GM20431 (cell line): ENCODE measurements around the gene UGT2B11.
"Not testable (repeated sequence)": the region's sequence is repeated elsewhere in the genome, so short reads cannot be mapped to it uniquely, and the experiment has no call there.

Experiments
- in situ Hi-C: fragments of 300-500 bp; cut with MseI, MboI; formaldehyde crosslinking; loops from one replicate; pipeline ENCODE4 v1.15.0; 2020; ENCODE audit warnings: low sequenced_read_pairs; ENCODE audit not compliant: unreplicated experiment

UGT2B11 gene

DNA sequence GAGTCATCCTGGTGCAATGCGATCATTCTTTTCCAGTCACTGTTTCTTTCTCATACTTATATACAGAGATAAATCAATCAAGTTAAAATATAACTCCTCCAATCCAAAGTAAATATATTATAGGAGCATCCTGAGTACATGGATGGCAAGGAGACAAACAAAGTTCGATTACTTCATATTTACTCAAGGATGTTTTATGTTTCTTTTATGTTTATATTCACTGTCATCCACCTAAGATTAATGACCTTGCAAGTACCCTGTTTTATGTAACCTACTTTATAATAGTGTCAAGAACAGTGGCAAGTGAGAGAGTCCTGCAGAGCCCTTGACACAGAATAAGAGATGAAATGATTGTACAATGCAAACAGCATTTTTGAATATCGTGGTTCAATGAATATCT lies at the start of gene UGT2B11:
Gene UGT2B11, minus strand, starts transcription at position 33 of the 400 bp plus-strand sequence. Its CDS starts 26 bp downstream, at position 7.
- in situ Hi-C loops = no loop called here

DNA sequence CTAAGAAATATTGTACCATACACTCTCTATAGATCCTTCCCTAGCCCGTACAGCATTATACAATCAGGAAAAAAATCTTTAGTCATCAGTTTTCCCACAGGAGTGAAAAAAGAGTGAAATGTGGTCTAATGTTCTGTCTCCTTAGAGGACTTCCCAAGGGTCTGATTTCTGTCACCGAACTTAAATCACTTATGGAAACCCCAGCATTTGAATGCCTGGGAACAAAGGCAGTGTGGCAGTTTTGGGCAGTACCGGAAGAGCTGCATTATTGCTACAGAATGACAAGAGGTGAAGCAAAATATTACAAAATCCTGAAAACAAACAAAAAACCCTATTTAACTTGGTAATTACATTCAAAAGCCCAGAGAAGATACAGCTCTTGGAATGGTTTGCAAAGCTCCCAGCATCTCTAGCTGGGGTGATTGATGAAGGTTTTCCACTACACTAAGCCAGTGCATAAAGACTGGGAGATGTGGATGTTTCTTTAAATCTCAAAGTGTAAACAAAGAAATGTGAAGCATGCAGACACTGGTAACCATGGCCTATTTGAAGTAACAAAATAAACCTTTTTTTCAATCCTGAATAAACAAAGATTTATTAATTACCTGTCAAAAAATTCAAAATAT lies 38.7 kb upstream of the UGT2B11 start:
- in situ Hi-C loops = not testable (repeated sequence)

DNA sequence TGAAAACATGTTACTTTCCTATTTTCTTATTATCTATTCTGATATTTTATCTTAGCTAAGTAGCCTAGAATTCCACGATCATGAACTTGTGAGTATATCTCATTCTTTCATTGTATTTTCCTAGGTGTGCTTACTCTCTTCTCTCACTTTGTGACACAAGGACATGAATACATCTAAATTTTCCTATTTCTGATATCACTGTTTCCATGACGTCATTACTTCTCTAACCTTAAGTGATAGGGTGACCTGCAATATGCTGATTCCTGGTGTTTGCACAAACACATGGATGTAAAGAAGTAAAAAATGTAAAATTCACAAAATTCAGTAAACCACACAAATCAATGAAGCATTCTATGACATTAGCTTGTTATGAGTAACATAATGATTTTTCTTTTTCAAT lies 36.3 kb upstream of the UGT2B11 start:
- in situ Hi-C loops = not testable (repeated sequence)

DNA sequence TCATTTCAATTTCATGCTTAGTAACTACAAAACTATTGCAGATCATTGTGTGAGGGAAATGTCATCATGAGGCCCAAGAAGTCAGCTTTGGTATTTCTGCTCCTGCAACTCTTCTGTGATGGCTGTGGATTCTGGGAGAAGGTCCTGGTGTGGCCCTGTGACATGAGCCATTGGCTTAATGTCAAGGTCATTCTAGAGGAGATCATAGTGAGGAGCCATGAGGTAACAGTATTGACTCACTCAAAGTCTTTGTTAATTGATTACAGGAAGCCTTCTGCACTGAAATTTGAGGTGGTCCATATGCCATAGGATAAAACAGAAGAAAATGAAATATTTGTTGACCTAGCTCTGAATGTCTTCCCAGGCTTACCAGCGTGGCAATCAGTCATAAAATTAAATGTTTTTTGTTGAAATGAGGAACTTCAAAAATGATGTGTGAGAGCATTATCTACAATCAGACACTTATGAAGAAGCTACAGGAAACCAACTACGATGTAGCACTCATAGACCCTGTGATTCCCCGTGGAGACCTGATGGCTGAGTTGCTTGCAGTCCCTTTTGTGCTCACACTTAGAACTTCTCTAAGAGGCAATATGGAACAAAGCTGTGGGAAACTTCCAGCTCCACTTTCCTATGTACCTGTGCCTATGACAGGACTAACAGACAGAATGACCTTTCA lies 28.2 kb upstream of the UGT2B11 start:
- in situ Hi-C loops = not testable (repeated sequence)

DNA sequence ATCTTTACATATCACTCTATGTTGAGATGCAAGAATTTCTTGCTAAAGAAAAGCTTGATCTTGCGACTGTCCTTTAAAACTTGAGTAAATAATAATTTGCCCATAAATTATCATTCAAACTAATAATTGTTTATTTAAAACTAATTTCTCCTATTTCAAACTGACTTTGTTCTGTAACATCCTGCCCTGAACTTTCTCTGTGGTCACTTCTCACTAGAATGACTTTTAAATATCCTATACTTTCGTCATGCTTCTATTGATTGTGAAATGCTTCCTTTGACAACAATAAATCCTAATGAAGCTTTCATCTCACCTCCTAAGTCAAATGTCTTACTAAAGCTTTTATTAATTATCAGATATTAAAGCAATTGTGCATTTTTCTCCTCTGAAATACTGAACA lies 27.2 kb upstream of the UGT2B11 start:
- in situ Hi-C loops = not testable (repeated sequence)

DNA sequence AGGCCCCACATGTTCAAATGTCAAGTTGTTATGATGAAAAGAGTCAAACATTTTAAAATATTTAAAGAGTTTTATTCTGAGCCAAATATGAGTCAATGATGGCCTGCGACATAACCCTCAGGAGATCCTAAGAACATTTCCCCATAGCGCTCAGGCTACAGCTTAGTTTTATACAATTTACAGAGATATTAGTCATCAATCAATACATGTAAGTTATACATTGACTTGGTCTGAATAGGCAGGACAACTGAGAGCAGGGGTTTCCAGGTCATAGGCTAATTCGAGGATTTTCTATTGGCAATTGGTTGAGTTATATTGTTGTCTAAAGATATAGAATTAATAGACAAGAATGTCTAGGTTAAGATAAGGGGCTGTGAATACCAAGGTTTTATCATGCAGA lies 26.2 kb upstream of the UGT2B11 start:
- in situ Hi-C loops = not testable (repeated sequence)

DNA sequence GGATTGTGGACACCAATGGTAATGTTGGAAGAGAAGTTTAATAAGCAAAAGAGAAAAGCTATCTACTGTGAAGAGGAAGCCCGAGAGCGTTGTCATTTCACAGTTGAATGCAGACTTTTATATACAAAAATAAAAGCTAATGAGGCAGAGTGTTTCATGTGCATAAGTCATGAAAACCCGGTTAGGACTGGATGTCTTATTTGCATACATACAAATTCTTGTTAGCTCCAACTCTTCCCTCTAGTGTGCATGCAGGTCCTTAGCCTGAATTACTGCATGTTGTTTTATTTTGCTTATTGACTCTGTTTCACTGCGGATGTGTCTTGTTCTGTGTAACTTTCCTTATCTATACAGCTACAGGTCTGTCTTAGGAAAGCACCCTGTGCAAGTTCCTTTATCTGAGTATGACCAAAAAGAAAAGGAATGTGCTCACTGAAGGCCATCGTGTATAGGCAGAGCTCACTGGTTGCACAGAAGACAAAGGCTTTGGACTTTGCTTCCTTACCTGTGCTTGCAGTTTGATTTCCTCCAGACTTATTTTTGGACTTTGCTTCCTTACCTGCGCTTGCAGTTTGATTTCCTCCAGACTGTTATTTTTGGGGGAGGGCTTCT lies 25.1 kb upstream of the UGT2B11 start:
- in situ Hi-C loops = no loop called here

DNA sequence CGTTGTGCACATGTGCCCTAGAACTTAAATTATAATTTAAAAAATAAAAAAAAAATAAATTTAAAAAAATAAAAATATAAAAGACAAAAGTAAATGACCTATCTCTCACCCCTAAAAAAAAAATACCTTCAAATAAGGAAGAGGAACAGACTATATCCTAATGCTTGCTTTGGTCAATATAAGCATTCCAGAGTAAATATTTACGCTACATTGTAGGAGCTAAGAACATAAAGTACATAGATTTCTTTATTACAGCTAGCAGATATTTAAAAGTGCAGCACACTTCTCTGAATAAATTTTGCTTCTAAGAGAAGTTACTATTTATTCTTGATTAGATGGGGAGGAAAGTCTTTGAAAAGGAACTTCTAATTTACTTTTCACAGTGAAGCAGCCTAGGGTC lies 24.5 kb upstream of the UGT2B11 start:
- in situ Hi-C loops = no loop called here

DNA sequence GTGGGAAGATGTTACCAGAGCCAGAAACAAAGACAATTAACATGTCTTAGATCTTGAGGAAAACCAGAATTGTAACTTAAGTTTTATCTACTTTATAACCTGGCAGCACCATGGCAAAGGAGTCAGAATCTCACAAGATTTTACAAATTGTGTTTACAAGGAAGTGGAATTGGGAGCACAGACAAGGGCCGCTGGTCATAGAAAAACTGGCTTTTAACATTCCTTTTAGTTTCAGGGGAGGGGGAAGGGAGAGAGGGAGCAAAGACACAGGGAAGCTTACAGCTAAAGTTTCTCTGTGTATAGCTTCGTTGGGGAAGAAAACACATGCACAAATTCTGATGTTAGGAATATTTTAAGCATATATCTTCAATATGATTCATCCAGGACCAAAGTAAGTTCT lies 10.3 kb upstream of the UGT2B11 start:
- in situ Hi-C loops = no loop called here

DNA sequence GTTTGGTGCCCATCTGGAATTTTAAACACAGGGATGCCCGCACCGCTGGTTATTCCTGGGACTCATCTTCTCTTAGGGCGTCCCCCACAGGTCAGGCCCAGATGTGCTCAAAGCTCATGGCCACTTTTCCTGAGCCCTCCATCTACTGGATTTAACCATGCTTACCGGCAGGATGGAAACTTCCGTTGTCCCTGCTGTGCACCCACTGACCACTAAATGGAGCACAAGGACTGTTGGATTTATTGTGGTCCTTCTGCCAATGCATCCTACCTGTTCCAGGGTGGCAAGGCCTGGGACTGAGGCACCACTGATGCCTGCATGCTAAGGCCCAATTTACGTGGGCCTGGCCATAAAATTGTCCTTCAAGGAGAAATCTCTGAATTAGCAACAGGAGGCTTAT lies 8.7 kb upstream of the UGT2B11 start:
- in situ Hi-C loops = not testable (repeated sequence)

DNA sequence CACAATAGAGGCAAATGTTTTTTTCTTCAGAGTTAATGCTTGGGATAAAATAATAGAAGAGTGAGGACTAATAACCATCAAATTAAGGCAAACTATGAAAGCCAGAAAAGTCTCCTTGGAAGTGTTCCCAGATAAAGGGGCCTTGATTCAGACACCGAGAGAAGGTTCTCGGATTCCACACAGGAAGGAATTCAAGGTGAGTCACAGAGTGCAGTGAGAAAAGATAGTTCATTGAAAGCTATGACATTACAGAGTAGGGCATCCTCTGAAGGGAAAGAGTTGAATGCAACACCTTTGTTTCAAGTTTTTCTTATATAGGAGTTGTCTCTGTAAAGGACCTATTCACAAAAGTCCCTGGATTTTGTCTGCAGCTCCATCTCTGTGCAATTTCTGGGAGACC lies 3.9 kb upstream of the UGT2B11 start:
- in situ Hi-C loops = not testable (repeated sequence)

DNA sequence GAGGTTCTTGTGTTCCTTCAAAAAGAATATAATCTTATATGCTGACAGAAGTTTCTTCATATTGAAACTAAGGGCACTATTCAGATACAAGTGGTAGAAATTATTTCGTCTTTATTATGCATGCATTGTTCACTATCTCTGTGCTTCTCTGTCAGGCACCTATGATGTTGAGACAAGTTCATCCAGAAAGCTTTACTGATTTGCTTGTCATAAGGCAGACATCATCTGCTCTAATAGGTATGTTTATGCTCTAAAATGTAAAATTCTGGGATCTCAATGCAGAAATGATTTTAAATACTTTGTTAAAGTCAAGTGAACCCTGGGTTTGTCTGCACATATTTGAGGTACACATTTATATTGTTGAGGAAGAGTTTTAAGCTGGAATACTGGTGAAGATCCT lies 3.6 kb downstream of the UGT2B11 start:
- in situ Hi-C loops = no loop called here

DNA sequence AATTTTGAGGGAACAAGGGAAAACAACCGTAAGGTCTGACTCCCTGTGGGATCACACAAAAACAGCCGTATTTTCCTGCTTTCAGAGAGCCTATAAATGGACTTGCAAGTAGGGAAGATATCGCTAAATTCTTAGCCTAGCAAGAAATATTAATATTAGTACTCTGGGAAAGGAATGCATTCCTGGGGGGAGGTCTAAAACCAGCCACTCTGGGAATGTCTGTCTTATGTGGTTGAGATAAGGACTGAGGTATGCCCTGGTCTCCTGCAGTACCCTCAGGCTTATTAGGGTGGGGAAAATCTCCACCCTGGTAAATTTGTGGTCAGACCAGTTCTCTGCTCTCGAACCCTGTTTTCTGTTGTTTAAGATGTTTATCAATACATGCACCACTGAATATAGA lies 16.0 kb downstream of the UGT2B11 start:
- in situ Hi-C loops = loop anchor here (25.0 kb wide), 1 partner anchor 711 kb away; no protein-coding TSS in a partner anchor

DNA sequence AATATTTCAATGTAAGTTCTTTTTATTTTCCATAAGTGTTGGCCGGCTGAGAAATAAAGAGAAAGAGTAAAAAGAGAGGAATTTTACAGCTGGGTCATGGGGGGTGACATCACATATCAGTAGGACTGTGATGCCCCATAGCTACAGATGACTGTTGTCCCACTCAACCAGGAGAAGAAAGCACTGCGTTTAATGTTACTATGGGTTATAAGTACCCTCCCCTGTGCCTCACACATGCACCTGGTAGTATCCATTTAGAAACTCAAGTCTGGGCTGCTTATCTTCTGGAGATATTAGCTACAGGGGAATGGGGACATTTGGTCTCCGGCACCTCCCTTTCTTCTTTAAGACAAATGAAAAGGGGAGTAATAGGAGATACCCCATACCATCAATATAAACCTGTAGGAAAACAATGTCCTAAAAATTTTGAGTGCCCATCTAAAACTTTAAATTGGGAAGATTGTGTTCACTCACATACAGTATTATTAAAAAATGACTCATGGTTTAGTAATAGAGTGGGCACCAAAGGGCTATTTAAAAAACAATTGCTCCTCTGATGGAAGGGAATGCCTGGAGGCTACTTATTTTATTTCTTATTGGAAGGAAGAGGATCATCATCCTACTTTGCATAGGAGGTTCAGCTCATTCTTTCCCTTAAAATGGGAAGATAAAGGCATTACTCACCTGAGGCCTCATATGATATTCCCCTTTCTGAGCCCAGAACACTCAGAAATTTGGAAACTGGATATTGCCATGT lies 18.2 kb downstream of the UGT2B11 start:
- in situ Hi-C loops = loop anchor here (25.0 kb wide), 1 partner anchor 709 kb away; no protein-coding TSS in a partner anchor

DNA sequence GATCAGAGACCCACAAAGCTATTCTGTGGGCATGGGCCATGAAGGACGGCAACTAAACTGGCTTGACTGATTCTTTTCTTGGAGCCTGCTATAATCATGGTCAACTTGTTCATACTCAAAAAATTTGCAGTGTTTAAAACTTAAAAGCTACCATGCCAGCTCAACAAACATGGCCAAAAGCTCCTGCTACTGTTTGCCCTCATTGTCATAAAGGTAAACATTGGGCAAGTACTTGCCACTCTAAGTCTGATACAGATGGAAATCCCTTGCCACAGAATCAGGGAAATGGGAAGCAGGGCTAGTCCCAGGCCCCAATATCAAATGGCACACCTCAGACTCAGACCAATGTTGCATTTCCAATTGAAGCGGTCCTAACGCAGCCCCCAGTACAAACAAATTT lies 20.4 kb downstream of the UGT2B11 start:
- in situ Hi-C loops = loop anchor here (25.0 kb wide), 1 partner anchor 707 kb away; no protein-coding TSS in a partner anchor

DNA sequence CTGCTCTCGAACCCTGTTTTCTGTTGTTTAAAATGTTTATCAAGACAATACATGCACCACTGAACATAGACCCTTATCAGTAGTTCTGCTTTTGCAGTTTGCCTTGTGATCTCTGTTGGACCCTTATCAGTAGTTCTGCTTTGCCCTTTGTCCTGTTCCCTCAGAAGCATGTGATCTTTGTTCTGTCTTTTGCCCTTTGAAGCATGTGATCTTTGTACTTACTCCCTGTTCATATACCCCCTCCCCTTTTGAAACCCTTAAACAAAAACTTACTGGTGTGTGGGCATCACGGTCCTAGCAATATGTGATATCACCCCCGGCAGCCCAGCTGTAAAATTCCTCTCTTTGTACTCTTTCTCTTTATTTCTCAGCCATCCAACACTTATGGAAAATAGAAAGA lies 22.6 kb downstream of the UGT2B11 start:
- in situ Hi-C loops = loop anchor here (25.0 kb wide), 1 partner anchor 705 kb away; no protein-coding TSS in a partner anchor

DNA sequence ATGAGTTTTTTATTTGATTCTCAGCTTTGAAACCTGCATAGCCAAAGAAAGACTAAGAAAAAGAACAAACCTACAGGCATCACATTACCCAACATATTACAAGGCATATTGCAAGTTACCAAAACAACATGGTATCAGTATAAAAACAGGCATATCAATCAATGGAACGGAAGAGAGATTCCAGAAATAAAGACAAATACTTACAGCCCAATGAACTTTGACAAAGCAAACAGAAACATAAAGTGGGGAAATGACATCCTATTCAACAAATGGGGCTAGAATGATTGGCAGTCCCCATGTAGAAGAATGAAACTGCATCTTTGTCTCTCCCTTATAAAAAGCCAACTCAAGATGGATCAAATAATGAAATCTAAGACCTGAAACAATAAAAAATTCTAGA lies 23.9 kb downstream of the UGT2B11 start:
- in situ Hi-C loops = loop anchor here (25.0 kb wide), 1 partner anchor 703 kb away; no protein-coding TSS in a partner anchor

DNA sequence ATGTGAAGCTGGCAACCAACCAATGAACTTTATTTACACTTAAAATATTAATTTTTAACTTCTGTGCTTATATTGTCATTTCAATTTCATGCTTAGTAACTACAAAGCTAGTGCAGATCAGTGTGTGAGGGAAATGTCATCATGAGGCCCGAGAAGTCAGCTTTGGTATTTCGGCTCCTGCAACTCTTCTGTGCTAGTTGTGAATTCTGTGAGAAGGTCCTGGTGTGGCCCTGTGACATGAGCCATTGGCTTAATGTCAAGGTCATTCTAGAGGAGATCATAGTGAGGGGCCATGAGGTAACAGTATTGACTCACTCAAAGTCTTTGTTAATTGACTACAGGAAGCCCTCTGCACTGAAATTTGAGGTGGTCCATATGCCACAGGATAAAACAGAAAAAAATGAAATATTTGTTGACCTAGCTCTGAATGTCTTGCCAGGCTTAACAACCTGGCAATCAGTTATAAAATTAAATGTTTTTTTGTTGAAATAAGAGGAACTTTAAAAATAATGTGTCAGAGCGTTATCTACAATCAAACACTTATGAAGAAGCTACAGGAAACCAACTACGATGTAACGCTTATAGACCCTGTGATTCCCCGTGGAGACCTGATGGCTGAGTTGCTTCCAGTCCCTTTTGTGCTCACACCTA lies 32.9 kb downstream of the UGT2B11 start:
- in situ Hi-C loops = loop anchor here (25.0 kb wide), 1 partner anchor 694 kb away; no protein-coding TSS in a partner anchor

DNA sequence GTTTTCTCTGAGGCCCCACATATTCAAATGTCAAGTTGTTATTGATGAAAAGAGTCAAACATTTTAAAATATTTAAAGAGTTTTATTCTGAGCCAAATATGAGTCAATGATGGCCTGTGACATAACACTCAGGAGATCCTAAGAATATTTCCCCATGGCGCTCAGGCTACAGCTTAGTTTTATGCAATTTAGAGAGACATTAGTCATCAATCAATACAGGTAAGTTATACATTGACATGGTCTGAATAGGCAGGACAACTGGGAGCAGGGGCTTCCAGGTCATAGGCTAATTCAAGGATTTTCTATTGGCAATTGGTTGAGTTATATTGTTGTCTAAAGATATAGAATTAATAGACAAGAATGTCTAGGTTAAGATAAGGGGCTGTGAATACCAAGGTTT lies 34.7 kb downstream of the UGT2B11 start:
- in situ Hi-C loops = loop anchor here (25.0 kb wide), 1 partner anchor 693 kb away; no protein-coding TSS in a partner anchor

DNA sequence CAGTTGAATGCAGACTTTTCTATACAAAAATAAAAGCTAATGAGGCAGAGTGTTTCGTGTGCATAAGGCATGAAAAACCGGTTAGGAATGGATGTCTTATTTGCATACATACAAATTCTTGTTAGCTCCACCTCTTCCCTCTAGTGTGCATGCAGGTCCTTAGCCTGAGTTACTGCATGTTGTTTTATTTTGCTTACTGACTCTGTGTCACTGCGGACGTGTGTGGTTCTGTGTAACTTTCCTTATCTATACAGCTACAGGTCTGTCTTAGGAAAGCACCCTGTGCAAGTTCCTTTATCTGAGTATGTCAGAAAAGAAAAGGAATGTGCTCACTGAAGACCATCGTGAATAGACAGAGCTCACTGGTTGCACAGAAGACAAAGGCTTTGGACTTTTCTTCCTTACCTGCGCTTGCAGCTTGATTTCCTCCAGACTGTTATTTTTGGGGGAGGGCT lies 35.8 kb downstream of the UGT2B11 start:
- in situ Hi-C loops = loop anchor here (25.0 kb wide), 1 partner anchor 691 kb away; no protein-coding TSS in a partner anchor
